A549 (cell line): Measurements from ENCODE around the gene MESP1. TPM values are rescaled to one million over a fixed set of nuclear protein-coding genes. Genes with fewer than 3 reads are reported as not detected.

Experiments used
- ATAC-seq, 2 experiments: fragments of 200-7000 bp in 1 of 2; fragments of >200 bp in 1 of 2; cut with Nextera tagmentation in 1 of 2; cut with Tn5 transposase in 1 of 2; 3 replicates each; pipeline versions ENCODE4 v1.8.0 to v1.9.1; 2018 to 2020; ENCODE audit warnings: mild to moderate bottlenecking in 1 of 2, moderate library complexity in 1 of 2
- CTCF ChIA-PET: fragments of 300-600 bp; sonication (Branson Sonifier 250); formaldehyde crosslinking; extraction: SDS; loops from one replicate; lab custom pipeline; 2021; ENCODE audit warnings: antibody characterized with exemption, inconsistent platforms; lab: Yijun Ruan, JAX
- POLR2A ChIA-PET: fragments of 350-600 bp; formaldehyde crosslinking; extraction: SDS; loops from one replicate; lab custom pipeline; 2021; ENCODE audit warnings: antibody characterized with exemption, inconsistent platforms; lab: Yijun Ruan, JAX
- DNase-seq, 2 experiments: peaks; one replicate each; pipeline versions ENCODE4 v3.0.0 to v3.0.0-alpha.2; 2011 to 2016; ENCODE audit warnings: low read depth in 1 of 2, low spot score in 1 of 2
- FAIRE-seq: peaks from 2 replicates; lab custom pipeline; 2011; peaks lifted over from hg19 to GRCh38; lab: Jason Lieb, UNC
- H3K27ac ChIP-seq, 2 experiments: fragments of >200 bp; sonication (Bioruptor Twin); formaldehyde crosslinking; 3 replicates each; pipeline ENCODE4 v1.5.1; 2016 to 2017
- H3K4me1 ChIP-seq: fragments of >200 bp; sonication (Bioruptor Twin); formaldehyde crosslinking; 3 replicates; pipeline ENCODE4 v1.6.1; 2016
- H3K4me2 ChIP-seq: fragments of >200 bp; sonication (Bioruptor Twin); formaldehyde crosslinking; 3 replicates; pipeline ENCODE4 v1.6.1; 2016
- H3K4me3 ChIP-seq: fragments of >200 bp; sonication (Bioruptor Twin); formaldehyde crosslinking; 3 replicates; pipeline ENCODE4 v1.5.1; 2016
- H3K9me3 ChIP-seq: fragments of >200 bp; sonication (Bioruptor Twin); formaldehyde crosslinking; 3 replicates; pipeline ENCODE4 v1.6.1; 2016
- CEBPB ChIP-seq, 2 experiments: fragments of >200 bp in 1 of 2; sonication (Bioruptor Twin) in 1 of 2; formaldehyde crosslinking in 1 of 2; IDR thresholded peaks; 2 replicates each; pipeline ENCODE4 v1.6.1; 2012 to 2016
- CHD4 ChIP-seq: fragments of 200-600 bp; sonication (generic); IDR thresholded peaks from 2 replicates; pipeline ENCODE4 v1.6.1; 2016; ENCODE audit warnings: antibody characterized with exemption, mild to moderate bottlenecking, borderline replicate concordance
- CTCF ChIP-seq: fragments of >200 bp; sonication (Bioruptor Twin); formaldehyde crosslinking; IDR thresholded peaks from 3 replicates; pipeline ENCODE4 v1.5.1; 2016
- FOSL2 ChIP-seq, 2 experiments: fragments of 450-650 bp in 1 of 2; fragments of >200 bp in 1 of 2; sonication (Bioruptor Twin) in 1 of 2; formaldehyde crosslinking; IDR thresholded peaks; 2 replicates each; pipeline versions ENCODE4 v1.5.0 to v1.6.1; 2016 to 2020; ENCODE audit warnings: mild to moderate bottlenecking in 1 of 2, moderate library complexity in 1 of 2
- FOXS1 ChIP-seq: fragments of 250-450 bp; sonication (Bioruptor Pico); IDR thresholded peaks from 2 replicates; pipeline ENCODE4 v1.5.0; 2020; ENCODE audit warnings: mild to moderate bottlenecking, moderate library complexity
- HOXB13 ChIP-seq: fragments of 250-450 bp; sonication (Bioruptor Pico); IDR thresholded peaks from 2 replicates; pipeline ENCODE4 v1.5.0; 2020; ENCODE audit warnings: low read depth, mild to moderate bottlenecking, moderate library complexity
- HOXB5 ChIP-seq: fragments of 250-450 bp; sonication (Bioruptor Pico); IDR thresholded peaks from 2 replicates; pipeline ENCODE4 v1.5.0; 2020; ENCODE audit warnings: mild to moderate bottlenecking, moderate library complexity
- JUNB ChIP-seq: fragments of >200 bp; sonication (Bioruptor Twin); formaldehyde crosslinking; IDR thresholded peaks from 2 replicates; pipeline ENCODE4 v1.6.1; 2016
- KDM5A ChIP-seq: fragments of 200-600 bp; sonication (generic); IDR thresholded peaks from 2 replicates; pipeline ENCODE4 v1.6.1; 2016; ENCODE audit warnings: antibody characterized with exemption, mild to moderate bottlenecking
- MAFK ChIP-seq: fragments of 450-650 bp; IDR thresholded peaks from 2 replicates; pipeline ENCODE4 v1.6.1; 2014; ENCODE audit not compliant: partially characterized antibody
- MAX ChIP-seq: IDR thresholded peaks from 2 replicates; pipeline ENCODE4 v1.6.1; 2012
- MAZ ChIP-seq: fragments of 150-350 bp; IDR thresholded peaks from 2 replicates; pipeline ENCODE4 v1.6.1; 2014; ENCODE audit warnings: antibody characterized with exemption, low read depth, low read length, borderline replicate concordance
- NR3C1 ChIP-seq: fragments of >200 bp; sonication (Bioruptor Twin); formaldehyde crosslinking; IDR thresholded peaks from 3 replicates; pipeline ENCODE4 v1.6.1; 2017
- POLR2A ChIP-seq: IDR thresholded peaks from 2 replicates; pipeline ENCODE4 v1.6.1; 2012; ENCODE audit warnings: mild to moderate bottlenecking, low read length
- RCOR1 ChIP-seq: fragments of 150-350 bp; IDR thresholded peaks from 2 replicates; pipeline ENCODE4 v1.6.1; 2014; ENCODE audit warnings: antibody characterized with exemption, low read length, low read depth
- RNF2 ChIP-seq: fragments of 200-600 bp; sonication (generic); IDR thresholded peaks from 2 replicates; pipeline ENCODE4 v1.6.1; 2016; ENCODE audit warnings: low read depth, mild to moderate bottlenecking, antibody characterized with exemption, moderate library complexity, borderline replicate concordance
- ZFP36 ChIP-seq: fragments of 450-650 bp; IDR thresholded peaks from 2 replicates; pipeline ENCODE4 v1.6.1; 2014; ENCODE audit warnings: borderline replicate concordance; ENCODE audit not compliant: partially characterized antibody
- ZNF302 ChIP-seq: fragments of 250-450 bp; sonication (Bioruptor Pico); IDR thresholded peaks from 2 replicates; pipeline ENCODE4 v1.9.0; 2021; ENCODE audit warnings: inconsistent platforms, mild to moderate bottlenecking, moderate library complexity
- WGBS: methylation state at CpG from one replicate; pipeline ENCODE4 v1.1.6; 2017; ENCODE audit errors: missing lambda C conversion rate; 5-methylcytosine and 5-hydroxymethylcytosine counted together
- polyA plus RNA-seq, 4 experiments: library from polyadenylated mRNA; depleted of rRNA in 3 of 4; stranded (reverse); fragments of >200 nt; fragmentation: RNase III in 1 of 4; extraction: RNeasy Plus Mini Kit Qiagen cat#74134 plus additional on column Dnase treatment in 1 of 4; gene quantifications; 2 replicates in 3 of 4; 3 replicates in 1 of 4; pipeline ENCODE4 v1.2.3, GENCODE V29; 2011 to 2017
- TF ChIP-seq, protein P1 (sequence below): fragments of 250-450 bp; sonication (Bioruptor Pico); IDR thresholded peaks from 2 replicates; pipeline ENCODE4 v1.5.0; 2020; ENCODE audit warnings: low read depth, mild to moderate bottlenecking, moderate library complexity
- TF ChIP-seq, protein P2 (sequence below): fragments of 450-650 bp; IDR thresholded peaks from 2 replicates; pipeline ENCODE4 v1.6.1; 2014; ENCODE audit warnings: antibody characterized with exemption
- TF ChIP-seq, protein P3 (sequence below): fragments of 250-450 bp; sonication (Bioruptor Pico); IDR thresholded peaks from 2 replicates; pipeline ENCODE4 v1.5.0; 2021; ENCODE audit warnings: mild to moderate bottlenecking, moderate library complexity, borderline replicate concordance

The MESP1 gene
- polyA plus RNA-seq, 2 of the 4 experiments (the other 2 are of a cell fraction) = 1.2 to 2.7 TPM

DNA sequence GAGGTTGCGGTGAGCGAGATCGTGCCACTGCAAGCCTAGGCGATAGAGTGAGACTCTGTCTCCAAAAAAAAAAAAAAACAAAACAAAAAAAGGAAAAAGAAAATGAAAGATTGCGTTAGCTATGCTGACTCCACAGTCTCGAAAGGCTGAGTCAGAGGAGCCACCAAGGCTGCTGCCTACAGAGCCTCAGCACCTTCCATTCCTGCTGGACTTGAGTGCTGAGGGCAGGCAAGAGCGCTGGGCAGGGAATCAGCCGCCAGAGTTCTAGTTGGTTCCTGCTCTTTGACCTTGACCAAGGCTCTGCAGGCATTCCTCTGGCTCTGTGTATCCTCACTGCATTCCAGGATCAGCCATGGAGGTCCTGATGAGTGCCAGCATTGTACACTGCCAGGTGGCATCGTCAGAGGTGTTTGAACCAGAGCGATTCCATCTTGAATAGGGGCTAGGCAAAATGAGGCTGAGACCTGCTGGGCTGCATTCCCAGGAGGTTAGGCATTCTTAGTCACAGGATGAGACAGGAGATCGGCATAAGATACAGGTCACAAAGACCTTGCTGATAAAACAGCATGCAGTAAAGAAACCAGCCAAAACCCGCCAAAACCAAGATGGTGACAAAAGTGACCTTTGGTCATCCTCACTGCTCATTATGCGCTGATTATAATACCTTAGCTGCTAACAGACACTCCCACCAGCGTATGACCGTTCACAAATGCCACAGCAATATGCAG is 31.0 kb upstream of the MESP1 start:
- Histone ChIP-seq H3K4me1 (peaks cover 37% of the 10 kb centered on the region), H3K4me3 (no peak overlapping the region), H3K27ac (peak overlapping the region; percentile 8 to 27; a peak in 3 of 6 replicates), H3K9me3 (peaks cover 6% of the 10 kb centered on the region; the same call in 1 of the 3 replicates), H3K4me2 (peak overlapping the region; percentile 19; the same call in 1 of the 3 replicates)
- CTCF ChIA-PET = interaction anchor here (0.6 to 2.7 kb wide), 11 partner anchors 9 to 93 kb away, joined by 3 to 18 read pairs (median 5); partner anchors contain the start of gene MESP1
- POLR2A ChIA-PET = no interaction called here
- TF ChIP-seq MAFK (peak; percentile 23), FOXS1 (CRISPR knock-in tag) (peak; percentile 81; the same call in 1 of the 2 replicates), ZNF302 (peak; percentile 39; the same call in 1 of the 2 replicates), HOXB5 (peak; percentile 73; the same call in 1 of the 2 replicates), NR3C1 (no peak), MAZ (no peak), HOXB13 (CRISPR knock-in tag) (peak; percentile 89; the same call in 1 of the 2 replicates)
- TF ChIP-seq, protein P1, sequence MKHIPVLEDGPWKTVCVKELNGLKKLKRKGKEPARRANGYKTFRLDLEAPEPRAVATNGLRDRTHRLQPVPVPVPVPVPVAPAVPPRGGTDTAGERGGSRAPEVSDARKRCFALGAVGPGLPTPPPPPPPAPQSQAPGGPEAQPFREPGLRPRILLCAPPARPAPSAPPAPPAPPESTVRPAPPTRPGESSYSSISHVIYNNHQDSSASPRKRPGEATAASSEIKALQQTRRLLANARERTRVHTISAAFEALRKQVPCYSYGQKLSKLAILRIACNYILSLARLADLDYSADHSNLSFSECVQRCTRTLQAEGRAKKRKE (CRISPR knock-in tag) = peak; percentile 94; the same call in 1 of the 2 replicates
- DNase-seq = no peak
- WGBS = 73% methylated on average over 15 of the region's 15 CpGs
- no peak for FAIRE-seq
- peak in 1 of 2 experiments; percentile 31; a peak in 3 of 6 replicates for ATAC-seq

- WGBS = 55% methylated on average over 6 of the region's 6 CpGs
- DNase-seq (peak in 1 of 2 experiments; percentile 36), FAIRE-seq (no peak), ATAC-seq (0 out of 6 replicates have a peak, but pooled peaks of 1 of the 2 experiments have one; percentile 1)
- POLR2A ChIA-PET = interaction anchor here (1.1 kb wide), 1 partner anchor 113 kb away, joined by 3 read pairs; the partner anchor contains the start of gene AP3S2
- Histone ChIP-seq H3K27ac (peak overlapping the region in 1 of 2 experiments; percentile 16; a peak in 4 of 6 replicates), H3K4me2 (no peak overlapping the region), H3K4me3 (no peak overlapping the region), H3K9me3 (no peaks in the 10 kb centered on the region), H3K4me1 (peaks cover 37% of the 10 kb centered on the region)
- CTCF ChIA-PET = interaction anchor here (0.6 to 2.1 kb wide), 10 partner anchors 8 to 96 kb away, joined by 3 to 13 read pairs (median 4); no protein-coding TSS in a partner anchor
- TF ChIP-seq RCOR1 (no peak), FOSL2 (IDR thresholded peaks at IDR 0.05) (no peak), FOSL2 (CRISPR knock-in tag; IDR thresholded peaks at IDR 0.05) (no peak), JUNB (no peak), RNF2 (no peak), KDM5A (no peak), CEBPB (IDR thresholded peaks at IDR 0.05) (no peak), CTCF (no peak), CHD4 (no peak), MAZ (no peak), POLR2A (no peak), ZFP36 (no peak), MAX (no peak)
- TF ChIP-seq, protein P2, sequence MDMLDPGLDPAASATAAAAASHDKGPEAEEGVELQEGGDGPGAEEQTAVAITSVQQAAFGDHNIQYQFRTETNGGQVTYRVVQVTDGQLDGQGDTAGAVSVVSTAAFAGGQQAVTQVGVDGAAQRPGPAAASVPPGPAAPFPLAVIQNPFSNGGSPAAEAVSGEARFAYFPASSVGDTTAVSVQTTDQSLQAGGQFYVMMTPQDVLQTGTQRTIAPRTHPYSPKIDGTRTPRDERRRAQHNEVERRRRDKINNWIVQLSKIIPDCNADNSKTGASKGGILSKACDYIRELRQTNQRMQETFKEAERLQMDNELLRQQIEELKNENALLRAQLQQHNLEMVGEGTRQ = no peak
- TF ChIP-seq, protein P3, sequence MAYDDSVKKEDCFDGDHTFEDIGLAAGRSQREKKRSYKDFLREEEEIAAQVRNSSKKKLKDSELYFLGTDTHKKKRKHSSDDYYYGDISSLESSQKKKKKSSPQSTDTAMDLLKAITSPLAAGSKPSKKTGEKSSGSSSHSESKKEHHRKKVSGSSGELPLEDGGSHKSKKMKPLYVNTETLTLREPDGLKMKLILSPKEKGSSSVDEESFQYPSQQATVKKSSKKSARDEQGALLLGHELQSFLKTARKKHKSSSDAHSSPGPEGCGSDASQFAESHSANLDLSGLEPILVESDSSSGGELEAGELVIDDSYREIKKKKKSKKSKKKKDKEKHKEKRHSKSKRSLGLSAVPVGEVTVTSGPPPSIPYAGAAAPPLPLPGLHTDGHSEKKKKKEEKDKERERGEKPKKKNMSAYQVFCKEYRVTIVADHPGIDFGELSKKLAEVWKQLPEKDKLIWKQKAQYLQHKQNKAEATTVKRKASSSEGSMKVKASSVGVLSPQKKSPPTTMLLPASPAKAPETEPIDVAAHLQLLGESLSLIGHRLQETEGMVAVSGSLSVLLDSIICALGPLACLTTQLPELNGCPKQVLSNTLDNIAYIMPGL (CRISPR knock-in tag) = no peak
Measured at GRCh38 chr15:89781055-89781454, 30.0 kb upstream of the MESP1 start.
